Gastroesophageal sphincter (tissue), 4 donors: ENCODE measurements around the gene HLA-DMB. TPM values are rescaled to one million over a fixed set of nuclear protein-coding genes. Genes with fewer than 3 reads are reported as not detected.

ENCODE experiments used
- ATAC-seq: fragments of 150-250 bp; one replicate; pipeline ENCODE4 v1.9.1; 2016; ENCODE audit warnings: mild to moderate bottlenecking, moderate library complexity
- H3K27ac ChIP-seq, 4 donors: fragments of 200-600 bp; sonication (generic) in 3 of 4; 1 replicate in 3 of 4; 2 replicates in 1 of 4; pipeline ENCODE4 v1.5.1; 2016 to 2019
- H3K27me3 ChIP-seq: fragments of 200-600 bp; sonication (generic); one replicate; pipeline ENCODE4 v1.5.1; 2019
- H3K36me3 ChIP-seq, 2 donors: fragments of 200-600 bp; sonication (generic); one replicate each; pipeline ENCODE4 v1.5.1; 2019; ENCODE audit warnings: control low read depth in 1 of 2
- H3K4me1 ChIP-seq, 3 donors: fragments of 200-600 bp; sonication (generic); 1 replicate in 2 of 3; 2 replicates in 1 of 3; pipeline ENCODE4 v1.5.1; 2016 to 2019; ENCODE audit warnings: control low read depth in 2 of 3
- H3K4me3 ChIP-seq, 2 donors: fragments of 200-600 bp; sonication (generic); one replicate each; pipeline ENCODE4 v1.5.1; 2019; ENCODE audit warnings: mild to moderate bottlenecking in 1 of 2, moderate library complexity in 1 of 2
- H3K9me3 ChIP-seq, 3 donors: fragments of 200-600 bp; sonication (generic); one replicate each; pipeline ENCODE4 v1.5.1; 2017 to 2019; ENCODE audit warnings: control low read depth in 2 of 3
- CTCF ChIP-seq, 4 experiments: fragments of 200-600 bp in 2 of 4; fragments of 450-650 bp in 2 of 4; sonication (generic) in 1 of 4; IDR thresholded peaks; one replicate each; pipeline ENCODE4 v1.5.1; 2017 to 2019; ENCODE audit warnings: antibody characterized with exemption in 4 of 4, mild to moderate bottlenecking in 2 of 4, moderate library complexity in 2 of 4
- EP300 ChIP-seq: sonication (generic); formaldehyde crosslinking; IDR thresholded peaks from one replicate; pipeline ENCODE4 v1.6.1; 2017; ENCODE audit warnings: antibody characterized with exemption, mild to moderate bottlenecking
- POLR2A ChIP-seq, 2 donors: fragments of 450-650 bp; IDR thresholded peaks; one replicate each; pipeline ENCODE4 v1.6.1; 2017; ENCODE audit warnings: antibody characterized with exemption in 2 of 2, mild to moderate bottlenecking in 2 of 2, moderate library complexity in 1 of 2
- POLR2AphosphoS5 ChIP-seq: sonication (generic); formaldehyde crosslinking; IDR thresholded peaks from one replicate; pipeline ENCODE4 v1.6.1; 2017; ENCODE audit warnings: antibody characterized with exemption
- WGBS, 2 donors: methylation state at CpG; one replicate each; pipeline ENCODE4 v1.1.5; 2018; ENCODE audit warnings: low coverage in 1 of 2; 5-methylcytosine and 5-hydroxymethylcytosine counted together
- total RNA-seq, 4 donors: library from RNA; depleted of rRNA; stranded (reverse); fragments of >200 nt; gene quantifications; one replicate each; pipeline ENCODE4 v1.1.0, GENCODE V29; 2016

Gene HLA-DMB
- total RNA-seq, 4 donors from 2014 or later = 7.3 to 26.0 (median 11.6) TPM

GRCh38 chr6:32982702-32983492 is 42.1 kb upstream of the HLA-DMB start:
- 40 to 43% methylated on average over 1 to 6 of the region's 6 CpGs for WGBS, 2 donors
- H3K36me3 ChIP-seq = peaks cover 2 to 41% of the 10 kb centered on the region in 2 donors
- peak overlapping the region in 3 of 4 donors; percentile 32 to 50 (median 46) for H3K27ac ChIP-seq
- no peak for TF ChIP-seq CTCF (IDR thresholded peaks at IDR 0.05)
- TF ChIP-seq EP300 = no peak
- TF ChIP-seq POLR2A (IDR thresholded peaks at IDR 0.05) = peak in 1 of 2 donors; percentile 1
- TF ChIP-seq POLR2AphosphoS5 = no peak
- H3K27me3 ChIP-seq = no peaks in the 10 kb centered on the region
- ATAC-seq = no peak
- H3K9me3 ChIP-seq = no peaks in the 10 kb centered on the region
- H3K4me3 ChIP-seq = no peak overlapping the region
- peaks cover 0 to 61% (median 2%) of the 10 kb centered on the region in 3 donors for H3K4me1 ChIP-seq

- H3K4me3 ChIP-seq = no peak overlapping the region
- peaks cover 2 to 48% of the 10 kb centered on the region in 2 donors for H3K36me3 ChIP-seq
- no peak for ATAC-seq
- H3K4me1 ChIP-seq = peaks cover 0 to 68% (median 2%) of the 10 kb centered on the region in 3 donors
- 26 to 40% methylated on average over 8 of the region's 8 CpGs for WGBS, 2 donors
- H3K27ac ChIP-seq = peak overlapping the region in 3 of 4 donors; percentile 32 to 50 (median 46)
- no peaks in the 10 kb centered on the region for H3K9me3 ChIP-seq
- no peaks in the 10 kb centered on the region for H3K27me3 ChIP-seq
- TF ChIP-seq CTCF (IDR thresholded peaks at IDR 0.05) (no peak), EP300 (no peak), POLR2AphosphoS5 (peak; percentile 64), POLR2A (IDR thresholded peaks at IDR 0.05) (no peak)
Observed at GRCh38 chr6:32982084-32982701, 41.4 kb upstream of the HLA-DMB start.

GRCh38 chr6:32980488-32981038 is 39.7 kb upstream of the HLA-DMB start:
- H3K27ac ChIP-seq = peak overlapping the region in 2 of 4 donors; percentile 3 to 40
- WGBS, 2 donors = 60 to 71% methylated on average over 10 to 11 of the region's 11 CpGs

GRCh38 chr6:32979720-32980487 is 39.1 kb upstream of the HLA-DMB start:
- no peak for ATAC-seq
- Histone ChIP-seq H3K27ac (peak overlapping the region in 1 of 4 donors; percentile 24), H3K4me3 (no peak overlapping the region), H3K9me3 (no peaks in the 10 kb centered on the region), H3K4me1 (peaks cover 0 to 89% (median 16%) of the 10 kb centered on the region in 3 donors), H3K27me3 (no peaks in the 10 kb centered on the region), H3K36me3 (peaks cover 7 to 71% of the 10 kb centered on the region in 2 donors)
- WGBS, 2 donors = 77 to 80% methylated on average over 4 to 8 of the region's 12 CpGs
- TF ChIP-seq POLR2AphosphoS5 (no peak), POLR2A (IDR thresholded peaks at IDR 0.05) (no peak), EP300 (no peak), CTCF (IDR thresholded peaks at IDR 0.05) (no peak)

More at GRCh38 chr6:32980488-32981038, 39.7 kb upstream of the HLA-DMB start:
- no peak for TF ChIP-seq EP300
- TF ChIP-seq POLR2A (IDR thresholded peaks at IDR 0.05) = no peak
- TF ChIP-seq CTCF (IDR thresholded peaks at IDR 0.05) = no peak
- TF ChIP-seq POLR2AphosphoS5 = no peak
- H3K4me1 ChIP-seq = peaks cover 0 to 84% (median 10%) of the 10 kb centered on the region in 3 donors
- peaks cover 7 to 65% of the 10 kb centered on the region in 2 donors for H3K36me3 ChIP-seq
- H3K9me3 ChIP-seq = no peaks in the 10 kb centered on the region
- no peak for ATAC-seq
- no peak overlapping the region for H3K4me3 ChIP-seq
- no peaks in the 10 kb centered on the region for H3K27me3 ChIP-seq
